NCI-H2227 treated with DMSO at 0.1 percent for 48 hours (cell line): ENCODE data around the gene PTPRT.

Experiments
- DNase-seq: peaks from one replicate; lab custom pipeline; 2025; lab: John Stamatoyannopoulos, UW

PTPRT gene

DNA sequence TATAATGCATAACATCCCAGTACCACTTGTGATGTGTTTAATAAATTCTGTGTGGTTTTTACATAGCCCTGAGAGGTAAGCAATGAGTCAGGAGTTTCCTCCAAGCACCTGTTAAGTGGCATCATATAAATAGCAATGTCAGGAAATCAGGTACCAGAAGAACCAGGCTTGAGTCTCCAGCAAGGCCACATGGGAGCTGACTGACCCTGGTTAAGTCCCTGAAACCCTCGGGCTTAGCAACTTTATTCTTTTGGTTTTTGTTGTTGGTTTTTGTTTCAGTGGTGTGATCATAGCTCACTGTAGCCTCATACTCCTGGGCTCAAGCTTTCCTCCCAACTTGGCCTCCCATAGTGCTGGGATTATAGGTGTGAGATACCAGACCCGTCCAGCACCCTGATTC is 70.0 kb downstream of the PTPRT start:
- no peak for DNase-seq

DNA sequence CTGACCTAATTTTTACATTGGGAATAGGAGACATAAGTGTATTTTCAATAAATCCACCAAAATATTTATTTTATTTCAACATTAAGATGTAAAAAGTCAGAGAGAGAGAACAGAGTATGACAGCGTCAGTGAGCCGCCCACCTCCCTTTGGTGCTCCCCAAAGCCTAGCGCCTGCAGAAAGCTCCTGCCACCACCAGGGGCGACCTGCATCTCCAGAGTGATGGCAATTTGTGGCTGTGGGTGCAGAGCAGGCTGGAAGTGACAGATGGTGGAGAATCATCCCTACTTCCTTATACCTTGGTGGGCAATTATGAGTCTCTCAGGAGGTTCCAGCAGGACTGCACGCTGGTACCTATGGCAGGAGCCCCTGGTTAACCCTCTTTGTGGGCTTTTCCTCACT is 87.3 kb downstream of the PTPRT start:
- no peak for DNase-seq

DNA sequence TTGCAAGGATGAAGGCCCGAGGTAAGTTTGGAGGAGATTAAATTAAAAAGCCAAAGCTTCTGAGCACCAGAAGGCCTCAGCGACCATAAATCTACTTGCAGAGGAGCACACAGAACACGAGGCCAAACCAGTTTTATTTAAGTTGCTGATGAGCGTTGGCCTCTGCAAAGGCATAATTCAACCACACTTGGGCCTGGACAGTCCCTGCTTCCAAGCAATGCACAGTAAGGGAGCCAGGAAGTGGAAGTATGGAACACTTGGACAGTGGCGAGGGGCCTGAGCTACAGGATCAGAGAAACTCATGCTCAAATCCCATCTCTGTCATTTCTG is 92.8 kb downstream of the PTPRT start:
- DNase-seq: no peak

DNA sequence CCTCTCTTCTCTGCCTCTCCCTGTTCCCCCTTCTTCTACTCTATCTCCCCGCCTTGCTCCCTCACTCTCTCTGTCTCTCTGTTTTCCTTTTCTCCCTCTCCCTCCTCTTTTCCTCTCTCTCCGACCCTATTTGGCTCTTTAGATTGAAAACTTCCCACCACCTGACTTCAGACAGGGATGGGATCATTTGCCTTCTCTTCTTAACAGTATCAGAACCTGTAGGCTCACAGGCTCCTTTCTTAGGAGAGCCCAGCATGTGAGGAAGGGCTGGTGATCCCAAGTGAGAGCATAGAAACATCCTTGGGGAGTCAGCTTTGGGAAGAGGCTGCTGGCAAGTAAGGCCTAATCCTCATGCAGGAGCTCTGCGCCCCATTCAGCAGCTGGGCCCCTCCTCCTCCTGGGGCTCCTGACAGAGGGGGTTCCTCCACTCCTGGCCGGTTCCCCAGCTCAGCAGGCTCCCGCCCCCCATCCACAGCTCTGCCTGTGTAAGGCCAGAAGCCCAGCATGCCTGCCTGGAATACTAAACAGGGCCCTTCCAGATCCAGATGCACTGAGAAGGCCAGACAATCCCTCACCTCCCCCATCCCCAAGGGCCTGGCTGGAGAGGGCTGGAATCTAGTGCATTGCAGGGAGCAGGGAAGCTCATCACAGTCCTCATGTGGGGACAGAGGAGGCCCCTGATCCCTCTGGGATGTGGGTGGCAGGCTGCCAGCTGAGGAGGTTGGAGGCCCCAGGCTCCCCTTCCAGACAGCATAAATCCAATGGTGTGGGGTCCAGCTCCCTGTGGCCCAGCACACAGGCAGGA is 93.4 kb downstream of the PTPRT start:
- no peak for DNase-seq

DNA sequence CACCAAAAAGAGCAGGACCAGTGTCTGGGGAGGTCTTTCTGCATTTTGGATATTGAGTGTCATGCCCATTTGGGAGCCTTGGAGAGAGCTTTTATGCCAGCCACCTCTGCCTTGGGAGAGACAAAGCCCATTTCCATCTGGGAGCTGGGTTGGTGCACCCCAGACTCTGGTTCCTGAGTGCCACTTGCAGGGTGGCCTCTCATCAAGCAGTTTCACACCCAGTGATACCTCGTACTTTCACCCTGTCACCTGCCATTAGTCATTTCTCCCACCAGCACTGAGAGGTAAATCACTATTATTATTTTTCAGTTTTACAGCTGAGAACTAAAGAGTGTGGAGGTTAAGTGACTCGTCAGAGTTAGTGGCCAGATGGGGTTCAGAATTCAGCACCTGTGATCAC is 94.7 kb downstream of the PTPRT start:
- no peak for DNase-seq

DNA sequence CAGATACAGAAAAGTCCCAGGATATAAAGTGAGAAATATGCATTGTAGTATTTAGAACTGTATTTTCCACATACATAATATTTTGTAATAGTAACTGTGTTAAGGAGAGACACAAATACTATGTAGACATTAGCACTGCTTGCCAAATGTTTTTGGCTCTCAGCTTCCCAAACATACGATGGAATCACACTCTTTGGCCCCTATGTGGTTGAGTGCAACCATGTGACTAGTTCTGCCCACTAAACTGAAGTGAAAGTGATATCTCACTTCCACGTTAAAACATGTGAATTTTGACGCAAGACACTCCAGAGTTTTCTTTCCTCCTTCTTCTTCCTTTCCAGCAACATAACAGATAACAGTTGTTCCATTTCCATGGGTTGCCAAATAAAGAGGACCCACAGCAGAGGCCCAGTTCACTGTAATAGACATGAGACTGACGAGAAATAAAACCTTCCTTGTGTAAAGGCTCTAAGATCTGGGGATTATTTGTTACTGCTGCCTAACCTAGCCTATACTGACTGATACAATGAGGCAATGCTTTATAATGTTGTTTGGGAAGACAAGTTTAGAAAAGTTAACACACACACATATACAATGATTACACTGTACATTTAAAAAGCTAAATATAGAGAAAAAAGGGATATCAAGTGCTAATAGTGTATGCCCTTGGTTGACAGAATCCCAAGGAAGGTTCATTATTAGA is 97.2 kb downstream of the PTPRT start:
- no peak for DNase-seq

DNA sequence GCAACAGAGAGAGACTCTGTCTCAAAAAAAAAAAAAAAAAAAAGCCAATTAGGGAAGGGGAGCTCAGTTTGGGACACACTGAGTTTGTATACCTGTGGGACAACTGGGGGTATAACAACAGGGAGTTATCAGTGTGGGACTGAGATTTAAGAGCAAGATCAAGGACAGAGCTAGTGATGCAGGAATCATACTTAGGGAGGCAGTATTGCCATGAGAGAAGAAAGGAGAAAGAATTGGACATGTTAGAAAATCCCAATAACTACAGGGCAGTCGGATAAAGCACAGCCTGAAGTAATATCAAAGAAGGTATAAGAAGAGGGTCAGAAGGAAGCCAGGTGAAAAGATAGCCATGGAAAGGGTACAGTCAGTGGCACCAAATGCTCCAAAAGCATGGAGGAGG is 121.2 kb downstream of the PTPRT start:
- no peak for DNase-seq

DNA sequence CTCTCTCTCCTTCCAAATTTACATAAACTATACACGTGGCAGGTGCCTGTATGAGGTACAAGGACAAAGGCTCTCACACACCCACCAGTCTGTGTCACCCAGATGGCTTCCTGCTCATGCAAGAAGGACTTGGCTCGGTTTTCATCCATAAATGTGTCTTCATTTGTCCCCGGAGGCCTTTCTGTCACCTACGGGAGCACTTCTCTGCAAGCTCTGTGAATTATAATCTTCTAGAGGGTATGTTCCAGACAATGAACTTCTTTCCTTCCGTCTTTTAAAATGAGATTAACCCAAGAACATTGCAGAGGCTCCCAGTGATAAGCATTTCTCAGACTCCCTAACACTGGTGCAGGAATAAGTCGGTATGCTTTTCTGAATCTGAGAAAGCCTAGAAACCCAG is 123.6 kb downstream of the PTPRT start:
- DNase-seq: no peak

DNA sequence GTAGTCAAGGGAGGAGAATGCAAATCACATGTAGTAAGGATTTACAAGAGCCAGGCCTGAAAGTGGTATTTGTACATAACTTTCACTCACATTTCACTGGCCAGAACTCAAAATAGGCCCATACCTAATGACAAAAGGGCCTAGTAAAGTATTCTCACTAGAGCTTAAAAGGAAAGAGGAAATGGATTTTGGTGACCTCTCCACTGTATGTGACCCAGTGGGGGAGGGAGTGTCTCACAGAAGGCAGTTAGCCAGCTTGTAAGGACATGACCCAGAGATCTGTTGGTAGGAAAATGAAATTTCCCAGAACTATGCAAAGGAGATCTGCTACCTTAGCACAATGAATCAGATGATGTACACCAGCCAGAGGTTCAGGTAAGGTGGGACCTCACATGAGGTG is 124.4 kb downstream of the PTPRT start:
- DNase-seq: no peak

DNA sequence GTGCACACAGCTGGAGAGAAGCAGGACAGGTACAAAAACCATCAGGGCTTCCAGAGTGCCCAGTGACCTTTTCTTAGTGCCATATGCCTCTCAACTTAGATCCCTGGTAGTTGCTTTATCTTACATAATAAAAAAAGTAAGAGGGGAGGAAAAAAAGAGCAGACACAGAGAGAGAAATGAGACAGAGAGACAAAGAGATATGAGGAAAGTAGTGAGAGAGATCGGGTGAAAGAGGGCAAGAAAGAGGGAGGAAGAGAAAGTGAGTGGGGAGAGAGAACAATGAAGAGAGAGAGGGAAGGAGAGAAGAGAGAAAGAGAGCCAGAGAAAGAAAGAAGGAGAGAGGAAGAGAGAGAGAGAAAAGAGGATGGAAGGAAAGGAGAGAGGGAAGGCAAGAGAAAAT is 131.6 kb downstream of the PTPRT start:
- no peak for DNase-seq

DNA sequence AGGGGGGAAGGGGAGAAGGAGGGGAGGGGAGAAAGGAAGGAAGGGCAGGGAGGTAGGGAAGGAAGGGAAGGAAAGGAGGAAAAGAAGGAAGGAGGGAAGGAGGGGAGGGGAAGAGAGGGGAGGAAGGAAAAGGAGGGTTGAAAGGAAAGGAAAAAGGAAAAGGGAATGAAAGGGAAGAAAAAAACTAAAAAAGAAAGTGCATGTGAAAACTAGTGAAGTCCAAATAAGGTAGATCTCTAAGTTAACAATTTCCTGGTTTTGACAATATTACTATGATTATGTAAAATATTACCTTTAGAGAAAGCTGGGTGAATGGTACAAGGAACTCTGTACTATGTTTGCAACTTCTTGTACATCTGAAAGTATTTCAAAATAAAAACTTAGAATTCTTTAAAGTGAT is 132.4 kb downstream of the PTPRT start:
- no peak for DNase-seq

DNA sequence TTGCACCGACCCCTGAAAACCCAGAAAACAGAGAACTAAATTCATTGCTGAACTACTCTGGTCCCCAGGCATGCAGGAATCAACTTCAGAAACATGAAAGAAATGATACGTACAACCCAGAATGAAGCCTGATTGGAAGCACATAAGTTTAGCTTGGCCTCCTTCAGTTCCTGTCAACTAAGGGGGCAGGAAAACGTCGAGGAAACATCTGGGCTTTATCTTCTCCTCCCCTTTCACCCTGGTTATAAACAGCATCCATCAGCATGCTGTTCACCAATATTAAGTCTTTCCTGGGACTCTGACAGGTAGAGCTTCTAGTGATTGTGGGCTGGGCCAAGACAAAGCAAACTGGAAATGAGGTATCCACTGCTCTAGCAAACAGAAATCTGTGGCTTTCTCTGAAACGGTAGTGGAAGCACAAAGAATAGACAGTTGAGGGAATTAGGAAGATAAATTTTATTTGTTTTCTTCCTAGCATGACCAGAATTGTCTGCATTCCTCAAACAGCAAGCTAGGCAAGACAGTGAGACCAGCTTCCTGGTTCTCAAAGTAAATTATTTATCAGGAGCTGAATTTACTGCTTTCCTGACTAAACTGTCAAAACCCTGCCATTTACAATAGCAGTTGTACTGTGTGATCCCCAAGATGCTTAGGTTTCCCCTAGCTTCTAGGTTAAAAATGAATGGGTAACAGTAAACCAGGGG is 134.4 kb downstream of the PTPRT start:
- DNase-seq: no peak

DNA sequence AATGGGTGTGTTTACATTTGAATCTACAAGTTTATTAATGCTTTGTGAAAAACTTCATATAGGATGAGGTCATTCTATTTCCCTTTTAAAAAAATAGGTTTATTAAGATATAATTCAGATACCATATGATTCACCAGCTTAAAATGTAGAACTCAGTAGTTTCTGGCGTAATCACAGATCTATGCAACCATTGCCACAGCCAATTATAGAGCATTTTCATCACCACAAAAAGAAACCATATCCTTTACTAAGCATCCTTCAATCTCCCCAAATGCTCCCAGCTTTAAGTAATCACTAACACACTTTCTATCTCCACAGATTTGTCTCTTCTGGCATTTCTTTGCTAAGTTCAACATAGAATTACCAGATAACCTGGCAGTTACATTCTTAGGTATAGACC is 137.2 kb downstream of the PTPRT start:
- no peak for DNase-seq

DNA sequence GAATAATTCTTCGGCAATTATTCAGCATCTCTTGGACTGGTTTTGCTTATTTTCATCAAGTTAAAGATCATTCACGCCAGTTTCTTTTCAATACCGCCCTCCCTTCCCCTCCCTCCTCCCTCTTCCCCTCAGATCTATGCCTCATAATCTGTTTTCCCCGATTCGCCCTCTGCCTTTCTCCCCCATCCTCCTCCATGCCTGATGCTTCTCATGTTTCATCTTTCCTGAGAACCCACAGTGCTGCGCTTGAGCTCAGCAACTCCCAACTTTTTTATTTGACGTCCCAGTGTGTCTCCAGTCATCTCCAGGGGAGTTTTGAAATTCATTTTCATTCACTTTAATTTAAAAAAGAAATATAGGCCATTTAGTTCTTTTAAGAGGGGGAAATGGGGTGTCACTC is 142.7 kb downstream of the PTPRT start:
- DNase-seq: no peak

DNA sequence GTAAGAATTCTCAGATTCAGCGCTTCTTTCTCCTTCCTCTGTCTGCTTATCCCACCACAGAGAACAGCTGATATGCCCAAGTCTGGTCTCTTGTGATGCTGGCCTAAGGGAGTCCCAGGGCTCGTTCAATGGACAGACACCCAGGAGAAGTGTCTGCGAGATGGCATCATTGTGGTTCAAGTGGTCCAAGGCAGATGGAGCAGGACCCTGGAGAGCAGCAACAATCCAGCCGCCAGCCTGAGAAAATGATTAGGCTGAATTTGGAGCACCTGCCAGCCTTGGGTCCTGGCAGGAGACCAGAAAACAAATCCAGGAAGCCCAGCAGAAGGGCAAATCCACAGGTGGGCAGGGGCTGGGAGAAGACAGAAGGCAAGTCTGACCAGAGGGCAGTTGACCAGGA is 145.8 kb downstream of the PTPRT start:
- no peak for DNase-seq

DNA sequence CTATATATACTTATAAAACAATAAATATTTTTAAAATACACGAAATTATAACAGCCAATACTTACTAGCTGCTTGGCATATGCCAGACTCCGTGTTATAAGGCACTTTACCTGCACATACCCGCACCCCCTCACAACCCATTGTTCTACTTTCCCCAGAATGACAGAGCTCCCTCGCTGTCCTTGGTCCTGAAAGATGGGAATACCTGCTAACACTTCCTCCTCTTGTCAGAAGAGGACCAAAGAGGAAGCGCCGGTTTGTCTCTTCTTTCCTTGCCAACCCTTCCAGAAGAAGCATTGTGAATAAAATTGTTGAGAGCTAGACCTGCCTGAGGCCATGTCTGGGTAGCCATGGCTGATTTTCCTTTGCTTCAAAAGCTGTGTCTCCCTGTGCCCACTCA is 149.3 kb downstream of the PTPRT start:
- no peak for DNase-seq

DNA sequence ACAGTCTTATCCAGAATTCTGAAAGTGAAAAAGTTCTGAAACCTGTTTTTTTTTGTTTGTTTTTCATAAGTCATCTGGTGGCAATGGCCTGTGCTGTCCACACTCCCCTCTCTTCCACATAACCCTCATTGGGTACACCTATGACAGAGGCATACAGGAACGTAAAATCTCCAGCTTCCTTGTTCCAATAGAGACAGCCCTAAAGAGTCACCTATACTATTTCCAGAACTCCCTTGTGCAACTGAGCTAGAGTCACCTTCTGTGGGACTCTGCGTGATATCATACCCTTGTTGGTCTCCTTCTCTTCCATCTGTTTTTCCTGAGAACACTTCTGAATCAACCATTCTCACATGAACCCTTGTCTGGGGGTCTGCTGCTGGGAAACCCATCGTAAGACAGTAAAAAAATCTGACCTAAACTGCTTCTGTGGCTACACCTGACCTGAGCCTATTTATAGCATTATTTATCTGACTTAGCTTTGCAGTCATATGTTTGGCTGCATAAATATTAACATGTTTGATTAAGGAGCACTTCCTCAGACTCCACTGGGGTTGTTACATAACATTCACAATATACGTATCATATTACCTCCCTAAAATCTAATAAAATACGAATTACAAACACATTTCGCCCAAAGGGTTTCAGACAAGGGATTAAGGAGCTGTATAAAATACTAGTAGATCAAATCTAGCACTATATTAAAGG is 151.9 kb downstream of the PTPRT start:
- DNase-seq: no peak

DNA sequence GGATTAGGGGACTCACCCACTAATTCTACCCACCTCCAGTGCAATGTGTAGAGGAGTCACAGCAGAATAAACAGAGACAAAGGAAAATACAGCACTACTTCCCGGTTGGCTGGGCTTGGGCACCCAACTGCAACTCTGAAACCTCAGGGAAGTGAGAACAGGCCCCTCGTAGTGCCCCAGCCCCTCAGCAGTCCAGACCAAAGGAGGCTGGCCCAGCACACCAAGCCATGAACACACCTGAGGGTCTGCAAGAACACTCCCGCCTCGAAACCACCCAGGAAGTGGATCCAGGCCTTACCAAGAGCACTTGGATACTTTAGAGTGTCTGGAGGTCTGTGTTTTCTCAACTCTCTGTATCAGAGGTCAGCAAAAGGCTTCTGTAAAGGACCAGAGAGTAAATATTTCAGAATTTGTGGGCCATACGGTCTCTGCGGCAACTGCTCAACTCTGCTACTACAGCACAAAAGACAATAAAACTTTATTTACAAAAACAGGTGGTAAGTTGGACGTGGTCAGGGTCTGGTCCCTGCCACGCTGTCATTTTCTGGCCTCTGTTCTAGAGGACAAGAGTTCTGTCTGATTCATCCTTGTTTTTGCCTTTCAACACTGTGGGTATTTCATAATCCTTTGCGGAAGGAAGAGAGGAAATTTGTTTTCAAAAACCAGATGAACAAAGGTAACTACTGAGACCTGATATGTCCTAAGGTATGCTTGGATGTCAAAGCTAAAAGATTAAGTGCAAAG is 154.6 kb downstream of the PTPRT start:
- DNase-seq: no peak

DNA sequence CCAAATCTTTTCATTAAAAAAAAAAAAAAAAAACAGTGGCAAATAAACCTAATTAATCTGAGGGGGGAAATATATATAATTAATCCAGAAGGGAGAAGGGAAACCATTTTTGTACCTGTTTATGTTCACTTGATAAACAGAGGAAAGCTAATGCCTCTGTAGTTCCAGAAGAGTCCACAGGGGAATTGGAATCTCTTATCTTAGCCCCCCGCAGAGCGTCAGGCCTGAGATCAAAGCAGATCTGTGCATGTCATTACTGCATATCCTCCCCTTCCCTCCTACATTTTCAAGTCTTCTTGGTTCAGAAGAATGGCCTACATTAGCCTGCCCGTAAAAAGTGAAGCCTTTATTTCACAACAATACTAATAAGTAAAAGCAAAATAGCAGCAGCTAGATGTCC is 157.2 kb downstream of the PTPRT start:
- no peak for DNase-seq

DNA sequence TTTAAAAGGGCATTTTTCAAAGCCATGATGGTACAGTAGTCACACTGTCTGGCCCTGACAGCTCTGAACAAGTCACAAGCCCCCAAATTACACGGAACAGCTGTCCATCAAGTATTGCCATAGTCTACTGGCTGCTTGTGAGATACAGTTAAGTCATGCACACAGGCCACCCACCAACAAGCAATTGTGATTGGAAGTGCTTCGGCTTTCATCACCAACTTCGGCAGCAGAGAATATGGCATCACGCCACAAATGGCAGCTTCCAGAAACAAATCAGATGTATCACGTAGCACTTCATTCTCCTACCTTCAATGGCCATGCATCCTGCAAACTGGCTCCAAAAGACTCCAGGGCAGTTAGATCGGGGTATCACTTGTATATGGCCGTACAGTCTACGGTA is 160.5 kb downstream of the PTPRT start:
- no peak for DNase-seq

DNA sequence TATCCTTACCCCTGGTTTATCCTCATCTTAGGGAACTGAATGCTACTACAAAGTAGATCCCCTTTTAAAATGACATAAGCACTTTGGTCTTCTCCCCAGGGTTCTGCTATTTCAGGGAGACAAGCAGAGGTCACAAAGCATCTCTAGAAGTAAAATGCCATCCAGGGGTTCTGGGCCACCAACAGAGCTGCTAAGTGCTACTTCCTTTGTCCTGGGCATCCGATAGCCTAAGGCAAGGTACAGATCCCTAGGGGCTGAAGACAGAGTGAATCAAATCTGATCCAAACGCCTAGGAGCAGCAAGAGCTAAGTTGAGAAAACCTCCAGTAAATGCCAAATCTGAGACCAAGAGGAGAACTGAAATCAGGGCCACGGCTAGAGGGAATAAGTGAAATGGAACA is 161.2 kb downstream of the PTPRT start:
- DNase-seq: no peak

DNA sequence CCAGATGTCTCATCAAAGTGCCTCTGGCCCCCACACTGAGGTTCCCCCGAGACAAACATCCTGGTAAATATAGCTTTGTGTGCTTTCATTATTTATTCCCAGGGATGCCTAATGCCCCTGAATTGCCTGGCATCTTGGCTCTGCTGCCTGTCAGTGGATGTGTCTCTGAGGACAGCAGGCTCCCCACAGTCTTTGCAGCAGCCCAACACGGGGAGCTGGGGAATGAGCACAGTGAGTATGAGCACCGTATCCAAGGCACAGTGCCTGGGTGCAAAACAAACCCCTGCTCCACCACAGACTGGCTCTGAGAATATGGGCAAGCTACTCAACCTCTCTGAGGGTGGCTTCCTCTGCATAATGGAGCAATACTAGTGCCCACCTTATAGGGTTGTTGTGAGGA is 165.9 kb downstream of the PTPRT start:
- DNase-seq: no peak
